ENCODE data around the gene CNIH1.
A peak's percentile ranks its signal among the peaks of the same experiment; 100 is the strongest.
"Not testable (repeated sequence)": the region's sequence is repeated elsewhere in the genome, so short reads cannot be mapped to it uniquely, and the experiment has no call there.

The CNIH1 gene

DNA sequence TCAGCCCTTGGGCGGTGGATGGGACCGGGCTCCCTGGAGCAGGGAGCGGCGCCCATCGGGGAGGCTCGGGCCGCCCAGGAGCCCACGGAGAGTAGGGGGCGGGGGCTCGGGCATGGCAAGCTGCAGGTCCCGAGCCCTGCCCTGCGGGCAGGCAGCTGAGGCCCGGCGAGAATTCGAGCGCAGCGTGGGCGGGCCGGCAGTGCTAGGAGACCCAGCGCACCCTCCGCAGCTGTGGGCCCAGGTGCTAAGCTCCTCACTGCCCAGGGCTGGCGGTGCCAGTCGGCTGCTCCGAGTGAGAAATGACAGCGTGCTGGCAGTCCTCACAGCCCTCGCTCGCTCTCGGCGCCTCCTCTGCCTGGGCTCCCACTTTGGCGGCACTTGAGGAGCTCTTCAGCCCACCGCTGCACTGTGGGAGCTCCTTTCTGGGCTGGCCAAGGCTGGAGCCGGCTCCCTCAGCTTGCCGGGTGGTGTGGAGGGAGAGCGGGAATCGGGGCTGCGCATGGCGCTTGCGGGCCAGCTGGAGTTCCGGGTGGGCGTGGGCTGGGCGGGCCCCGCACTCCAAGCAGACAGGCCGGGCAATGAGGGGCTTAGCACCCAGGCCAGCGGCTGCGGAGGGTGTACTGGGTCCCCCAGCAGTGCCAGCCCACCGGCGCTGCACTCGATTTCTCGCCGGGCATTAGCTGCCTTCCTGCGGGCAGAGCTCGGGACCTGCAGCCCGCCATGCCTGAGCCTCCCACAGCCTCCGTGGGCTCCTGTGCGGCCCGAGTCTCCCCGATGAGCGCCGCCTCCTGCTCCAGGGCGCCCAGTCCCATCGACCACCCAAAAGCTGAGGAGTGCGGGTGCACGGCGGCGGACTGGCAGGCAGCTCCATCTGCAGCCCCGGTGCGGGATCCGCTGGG is 47.9 kb downstream of the CNIH1 start:
- not testable (repeated sequence) for H3K9ac ChIP-seq (ENCODE audit: low read length); H3K4me1 ChIP-seq (ENCODE audit: control insufficient read depth, low read depth, low read length); H3K4me2 ChIP-seq (ENCODE audit: low read length); H2BK5ac ChIP-seq (ENCODE audit: low read length); H3K18ac ChIP-seq (ENCODE audit: low read length); H3K79me1 ChIP-seq (ENCODE audit: low read length); H3K27ac ChIP-seq (ENCODE audit: low read depth, low read length); H2BK15ac ChIP-seq (replicated peaks; ENCODE audit: low read depth); H3K27me3 ChIP-seq (ENCODE audit: insufficient read depth, low read length, poor library complexity); H3K23ac ChIP-seq (ENCODE audit: low read length); H3K4me3 ChIP-seq (ENCODE audit: low read length); H3K36me3 ChIP-seq (ENCODE audit: control insufficient read depth, insufficient read depth, low read length); H4K8ac ChIP-seq (ENCODE audit: low read depth, low read length); H4K5ac ChIP-seq (ENCODE audit: low read length); H3K56ac ChIP-seq (ENCODE audit: low read length); H2BK120ac ChIP-seq (ENCODE audit: low read depth, low read length); H2AK5ac ChIP-seq (ENCODE audit: low read length); DNase-seq; H3K79me2 ChIP-seq (ENCODE audit: control insufficient read depth, insufficient read depth, low read length); H3K4ac ChIP-seq (ENCODE audit: low read depth, low read length)
- no CpG with 5 or more reads among the region's 68 CpGs for WGBS (ENCODE audit: extremely low coverage, insufficient coverage, low lambda C conversion rate)

DNA sequence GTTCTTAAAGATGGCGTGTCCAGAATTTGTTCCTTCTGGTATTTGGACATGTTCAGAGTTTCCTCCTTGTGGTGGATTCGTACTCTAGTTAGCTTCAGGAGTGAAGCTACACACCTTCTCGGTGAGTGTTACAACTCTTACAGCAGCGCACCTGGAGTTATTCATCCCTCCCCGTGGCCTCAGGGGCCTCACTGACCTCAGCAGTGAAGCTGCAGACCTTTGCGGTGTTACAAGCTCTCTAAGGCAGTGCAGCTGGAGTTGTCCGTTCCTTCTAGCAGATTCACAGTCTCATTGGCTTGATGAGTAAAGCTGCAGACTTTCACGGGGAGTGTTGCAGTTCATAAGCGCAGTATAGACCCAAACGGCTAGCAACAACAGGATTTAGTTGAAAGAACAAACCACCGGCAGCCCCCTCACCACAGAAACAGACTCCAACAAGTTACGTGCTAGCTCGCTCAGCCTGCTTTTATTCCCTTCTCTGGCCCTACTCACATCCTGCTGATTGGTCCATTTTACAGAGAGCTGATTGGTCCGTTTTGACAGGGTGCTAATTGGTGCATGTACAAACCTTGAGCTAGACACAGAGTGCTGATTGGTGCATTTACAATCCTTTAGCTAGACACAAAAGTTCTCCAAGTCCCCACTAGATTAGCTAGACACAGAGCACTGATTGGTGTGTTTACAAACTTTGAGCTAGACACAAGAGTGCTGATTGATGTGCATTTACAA is 48.9 kb downstream of the CNIH1 start:
- H4K8ac ChIP-seq (ENCODE audit: low read depth, low read length): no peak overlapping the region
- no peaks in the 10 kb centered on the region for H3K27me3 ChIP-seq (ENCODE audit: insufficient read depth, low read length, poor library complexity)
- no peak overlapping the region for H3K4ac ChIP-seq (ENCODE audit: low read depth, low read length)
- no peaks in the 10 kb centered on the region for H3K79me2 ChIP-seq (ENCODE audit: control insufficient read depth, insufficient read depth, low read length)
- no peak overlapping the region for H3K27ac ChIP-seq (ENCODE audit: low read depth, low read length)
- H3K9ac ChIP-seq (ENCODE audit: low read length): no peak overlapping the region
- no peak overlapping the region for H2BK15ac ChIP-seq (replicated peaks; ENCODE audit: low read depth)
- no peak overlapping the region for H2BK120ac ChIP-seq (ENCODE audit: low read depth, low read length)
- no peak overlapping the region for H3K23ac ChIP-seq (ENCODE audit: low read length)
- no peak overlapping the region for H3K18ac ChIP-seq (ENCODE audit: low read length)
- no CpG with 5 or more reads among the region's 14 CpGs for WGBS (ENCODE audit: extremely low coverage, insufficient coverage, low lambda C conversion rate)
- H3K4me2 ChIP-seq (ENCODE audit: low read length): no peak overlapping the region
- no peaks in the 10 kb centered on the region for H3K36me3 ChIP-seq (ENCODE audit: control insufficient read depth, insufficient read depth, low read length)
- H3K79me1 ChIP-seq (ENCODE audit: low read length): no peaks in the 10 kb centered on the region
- no peak overlapping the region for H2BK5ac ChIP-seq (ENCODE audit: low read length)
- H3K4me1 ChIP-seq (ENCODE audit: control insufficient read depth, low read depth, low read length): no peaks in the 10 kb centered on the region
- no peak overlapping the region for H3K4me3 ChIP-seq (ENCODE audit: low read length)
- H4K5ac ChIP-seq (ENCODE audit: low read length): no peak overlapping the region
- DNase-seq: no peak
- no peak overlapping the region for H3K56ac ChIP-seq (ENCODE audit: low read length)
- H2AK5ac ChIP-seq (ENCODE audit: low read length): no peak overlapping the region

DNA sequence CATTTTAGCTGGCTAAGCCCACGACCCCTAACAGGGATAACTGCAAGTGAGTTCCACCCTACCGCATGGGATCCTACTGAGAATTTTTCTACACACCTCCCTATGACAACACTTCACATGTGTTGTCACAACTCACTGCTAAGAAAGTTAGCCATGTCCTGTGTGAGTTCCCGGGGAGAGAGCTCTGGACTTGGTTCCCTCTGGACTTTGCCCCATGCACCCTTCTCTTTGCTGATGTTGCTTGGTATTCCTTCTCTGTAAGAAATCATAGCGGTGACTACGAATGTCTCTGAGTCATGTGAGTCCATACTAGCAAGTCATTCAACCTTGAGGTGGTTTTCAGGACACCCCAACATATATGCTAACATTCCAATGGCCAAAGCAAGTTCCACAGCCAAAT is 53.8 kb downstream of the CNIH1 start:
- H4K5ac ChIP-seq (ENCODE audit: low read length): no peak overlapping the region
- no peak overlapping the region for H3K56ac ChIP-seq (ENCODE audit: low read length)
- no peak overlapping the region for H3K23ac ChIP-seq (ENCODE audit: low read length)
- H3K4ac ChIP-seq (ENCODE audit: low read depth, low read length): no peak overlapping the region
- no peak overlapping the region for H2BK5ac ChIP-seq (ENCODE audit: low read length)
- H3K36me3 ChIP-seq (ENCODE audit: control insufficient read depth, insufficient read depth, low read length): no peaks in the 10 kb centered on the region
- H3K9ac ChIP-seq (ENCODE audit: low read length): no peak overlapping the region
- no peak overlapping the region for H4K8ac ChIP-seq (ENCODE audit: low read depth, low read length)
- no peaks in the 10 kb centered on the region for H3K79me2 ChIP-seq (ENCODE audit: control insufficient read depth, insufficient read depth, low read length)
- no peaks in the 10 kb centered on the region for H3K79me1 ChIP-seq (ENCODE audit: low read length)
- no peak overlapping the region for H3K27ac ChIP-seq (ENCODE audit: low read depth, low read length)
- no peak overlapping the region for H3K18ac ChIP-seq (ENCODE audit: low read length)
- H3K4me1 ChIP-seq (ENCODE audit: control insufficient read depth, low read depth, low read length): no peaks in the 10 kb centered on the region
- H3K4me3 ChIP-seq (ENCODE audit: low read length): no peak overlapping the region
- H2AK5ac ChIP-seq (ENCODE audit: low read length): no peak overlapping the region
- no peak for DNase-seq
- no CpG with 5 or more reads among the region's 5 CpGs for WGBS (ENCODE audit: extremely low coverage, insufficient coverage, low lambda C conversion rate)
- H3K27me3 ChIP-seq (ENCODE audit: insufficient read depth, low read length, poor library complexity): no peaks in the 10 kb centered on the region
- no peak overlapping the region for H2BK15ac ChIP-seq (replicated peaks; ENCODE audit: low read depth)
- no peak overlapping the region for H2BK120ac ChIP-seq (ENCODE audit: low read depth, low read length)
- no peak overlapping the region for H3K4me2 ChIP-seq (ENCODE audit: low read length)

GRCh38 chr14:54385556-54385955 is 55.6 kb downstream of the CNIH1 start:
- no peaks in the 10 kb centered on the region for H3K79me2 ChIP-seq (ENCODE audit: control insufficient read depth, insufficient read depth, low read length)

DNA sequence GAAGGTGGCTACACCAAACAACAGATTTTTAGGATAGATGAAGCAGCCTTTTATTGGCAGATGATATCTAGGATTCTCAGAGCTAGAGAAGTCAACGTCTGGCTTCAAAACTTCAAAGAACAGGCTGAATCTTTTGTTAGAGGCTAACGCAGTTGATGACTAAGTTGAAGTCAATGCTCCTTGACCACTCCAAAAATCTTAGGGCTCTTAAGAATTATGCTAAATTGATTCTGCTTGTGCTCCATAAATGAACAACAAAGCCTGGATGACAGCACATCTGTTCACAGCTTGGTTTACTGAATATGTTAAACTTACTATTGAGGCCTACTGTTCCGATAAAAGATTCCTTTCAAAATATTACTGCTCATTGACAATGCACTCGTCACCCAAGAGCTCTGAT is 57.3 kb downstream of the CNIH1 start:
- Histone ChIP-seq H3K18ac (ENCODE audit: low read length) (peak overlapping the region; percentile 68), H2AK5ac (ENCODE audit: low read length) (no peak overlapping the region), H3K4me1 (ENCODE audit: control insufficient read depth, low read depth, low read length) (no peaks in the 10 kb centered on the region), H3K4ac (ENCODE audit: low read depth, low read length) (no peak overlapping the region), H3K56ac (ENCODE audit: low read length) (no peak overlapping the region), H3K79me2 (ENCODE audit: control insufficient read depth, insufficient read depth, low read length) (no peaks in the 10 kb centered on the region), H3K23ac (ENCODE audit: low read length) (no peak overlapping the region), H3K4me2 (ENCODE audit: low read length) (no peak overlapping the region), H3K4me3 (ENCODE audit: low read length) (no peak overlapping the region), H3K79me1 (ENCODE audit: low read length) (no peaks in the 10 kb centered on the region), H3K36me3 (ENCODE audit: control insufficient read depth, insufficient read depth, low read length) (no peaks in the 10 kb centered on the region), H3K27me3 (ENCODE audit: insufficient read depth, low read length, poor library complexity) (no peaks in the 10 kb centered on the region), H2BK120ac (ENCODE audit: low read depth, low read length) (no peak overlapping the region), H2BK15ac (replicated peaks; ENCODE audit: low read depth) (no peak overlapping the region), H3K27ac (ENCODE audit: low read depth, low read length) (no peak overlapping the region), H4K5ac (ENCODE audit: low read length) (no peak overlapping the region), H2BK5ac (ENCODE audit: low read length) (no peak overlapping the region), H3K9ac (ENCODE audit: low read length) (no peak overlapping the region), H4K8ac (ENCODE audit: low read depth, low read length) (no peak overlapping the region)
- DNase-seq: no peak
- no CpG with 5 or more reads among the region's 4 CpGs for WGBS (ENCODE audit: extremely low coverage, insufficient coverage, low lambda C conversion rate)

More at GRCh38 chr14:54385556-54385955, 55.6 kb downstream of the CNIH1 start:
- Histone ChIP-seq H3K4me3 (ENCODE audit: low read length) (no peak overlapping the region), H3K4me2 (ENCODE audit: low read length) (no peak overlapping the region), H3K4me1 (ENCODE audit: control insufficient read depth, low read depth, low read length) (no peaks in the 10 kb centered on the region), H4K8ac (ENCODE audit: low read depth, low read length) (no peak overlapping the region), H3K56ac (ENCODE audit: low read length) (no peak overlapping the region), H2AK5ac (ENCODE audit: low read length) (no peak overlapping the region), H3K27ac (ENCODE audit: low read depth, low read length) (no peak overlapping the region), H4K5ac (ENCODE audit: low read length) (no peak overlapping the region), H2BK5ac (ENCODE audit: low read length) (no peak overlapping the region), H2BK120ac (ENCODE audit: low read depth, low read length) (no peak overlapping the region), H3K79me1 (ENCODE audit: low read length) (no peaks in the 10 kb centered on the region), H2BK15ac (replicated peaks; ENCODE audit: low read depth) (no peak overlapping the region), H3K23ac (ENCODE audit: low read length) (no peak overlapping the region), H3K27me3 (ENCODE audit: insufficient read depth, low read length, poor library complexity) (no peaks in the 10 kb centered on the region), H3K36me3 (ENCODE audit: control insufficient read depth, insufficient read depth, low read length) (no peaks in the 10 kb centered on the region), H3K9ac (ENCODE audit: low read length) (no peak overlapping the region), H3K18ac (ENCODE audit: low read length) (no peak overlapping the region), H3K4ac (ENCODE audit: low read depth, low read length) (no peak overlapping the region)
- no CpG with 5 or more reads among the region's 4 CpGs for WGBS (ENCODE audit: extremely low coverage, insufficient coverage, low lambda C conversion rate)
- DNase-seq: no peak

All from mesendoderm (in vitro differentiated cells).